ENCODE measurements around the gene TRIM52.
"Not testable (repeated sequence)": the region's sequence is repeated elsewhere in the genome, so short reads cannot be mapped to it uniquely, and the experiment has no call there.

Gene TRIM52

DNA sequence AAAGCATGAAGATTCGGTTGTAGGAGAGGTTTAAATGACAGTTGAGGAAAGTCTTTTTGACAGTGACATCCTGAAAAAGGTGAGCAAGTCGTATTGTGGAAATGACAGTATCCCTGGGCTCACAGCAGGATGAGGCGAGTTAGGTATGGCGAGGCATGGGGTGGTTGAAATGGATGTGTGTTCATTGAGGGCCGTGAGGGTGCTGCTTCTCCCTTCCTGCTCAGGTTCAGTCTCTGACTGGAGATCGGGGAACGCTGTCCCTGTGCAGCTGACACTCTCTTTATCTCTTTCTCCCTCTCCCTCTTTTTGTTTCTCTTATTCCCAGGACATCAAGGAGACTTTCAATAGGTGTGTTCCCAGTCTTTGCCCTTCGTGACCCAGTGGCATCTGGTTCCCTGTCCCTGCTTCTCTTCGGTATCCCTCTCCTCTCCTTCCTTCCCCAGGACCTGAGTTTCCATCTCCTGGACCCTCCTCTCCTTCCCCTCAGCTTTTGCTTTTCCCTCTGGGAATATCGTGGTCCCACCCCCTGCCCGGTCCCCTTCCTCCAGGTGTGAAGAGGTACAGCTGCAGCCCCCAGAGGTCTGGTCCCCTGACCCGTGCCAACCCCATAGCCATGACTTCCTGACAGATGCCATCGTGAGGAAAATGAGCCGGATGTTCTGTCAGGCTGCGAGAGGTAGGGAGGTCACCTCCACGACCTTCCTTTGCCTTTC lies 27.7 kb downstream of the TRIM52 start:
- DNase-seq = no peak

DNA sequence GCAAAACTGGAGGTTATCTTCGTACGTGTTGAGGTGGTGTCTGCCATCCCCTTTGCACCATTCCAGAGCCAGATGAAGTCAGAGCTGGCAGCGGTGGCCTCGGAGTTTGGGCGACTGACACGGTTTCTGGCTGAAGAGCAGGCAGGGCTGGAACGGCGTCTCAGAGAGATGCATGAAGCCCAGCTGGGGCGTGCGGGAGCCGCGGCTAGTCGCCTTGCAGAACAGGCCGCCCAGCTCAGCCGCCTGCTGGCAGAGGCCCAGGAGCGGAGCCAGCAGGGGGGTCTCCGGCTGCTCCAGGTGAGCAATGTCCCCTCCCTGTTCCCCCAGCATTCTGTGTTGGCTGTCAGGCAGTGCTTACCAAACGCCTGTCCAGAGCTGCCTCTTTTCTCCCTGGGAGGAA lies 28.4 kb downstream of the TRIM52 start:
- no peak for DNase-seq

DNA sequence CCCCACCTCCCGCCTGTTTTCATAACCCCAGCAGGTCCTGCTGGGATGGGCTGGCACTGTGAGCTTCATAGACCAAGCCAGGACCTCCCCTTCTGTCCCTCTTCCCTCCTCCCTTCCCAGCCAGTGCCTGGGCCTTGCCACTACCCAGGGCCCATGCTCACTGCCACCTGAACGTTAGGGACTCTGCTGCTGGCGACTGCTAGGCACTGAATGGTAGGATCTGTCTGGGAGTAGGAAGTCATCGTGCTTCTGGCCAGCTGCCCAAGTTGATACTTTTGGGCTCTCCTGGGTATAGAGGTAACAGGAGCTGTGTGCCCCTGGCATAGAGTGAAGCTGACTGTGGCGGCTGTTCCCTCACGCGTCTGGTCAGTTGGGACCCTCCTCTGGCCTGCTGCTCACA lies 29.5 kb downstream of the TRIM52 start:
- DNase-seq = no peak

DNA sequence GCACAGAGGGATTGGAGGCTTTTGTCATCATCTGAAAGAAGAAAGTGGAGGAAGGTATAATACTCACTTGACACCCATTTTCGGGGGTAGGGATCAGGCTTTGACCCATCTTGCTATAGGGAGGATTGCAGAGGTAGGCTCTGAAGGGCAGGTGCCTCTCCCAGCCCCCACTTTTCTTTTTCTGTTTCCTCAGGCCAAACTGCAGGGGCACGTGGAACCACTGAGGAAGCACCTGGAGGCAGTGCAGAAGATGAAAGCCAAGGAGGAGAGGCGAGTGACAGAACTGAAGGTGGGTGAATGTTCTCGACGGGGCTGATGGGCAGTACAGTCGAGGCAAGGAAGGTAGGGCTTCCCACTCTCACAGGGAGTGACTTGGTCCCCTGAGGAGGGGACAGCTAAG lies 30.4 kb downstream of the TRIM52 start:
- no peak for DNase-seq

DNA sequence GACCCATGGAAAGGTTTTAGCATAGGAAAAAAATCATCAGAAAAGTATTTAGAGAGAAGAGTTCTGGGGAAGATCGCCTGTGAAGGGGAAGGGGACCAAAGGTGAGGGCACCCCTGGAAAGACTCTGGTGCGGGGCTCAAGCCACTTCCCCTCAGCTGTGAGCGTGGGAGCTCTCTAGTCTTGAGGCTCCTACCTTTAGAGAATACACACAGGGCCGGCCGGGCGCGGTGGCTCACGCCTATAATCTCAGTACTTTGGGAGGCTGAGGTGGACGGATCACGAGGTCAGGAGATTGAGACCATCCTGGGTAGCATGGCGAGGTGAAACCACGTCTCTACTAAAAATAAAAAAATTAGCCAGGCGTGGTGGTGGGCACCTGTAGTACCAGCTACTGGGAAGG lies 30.9 kb downstream of the TRIM52 start:
- no peak for DNase-seq

DNA sequence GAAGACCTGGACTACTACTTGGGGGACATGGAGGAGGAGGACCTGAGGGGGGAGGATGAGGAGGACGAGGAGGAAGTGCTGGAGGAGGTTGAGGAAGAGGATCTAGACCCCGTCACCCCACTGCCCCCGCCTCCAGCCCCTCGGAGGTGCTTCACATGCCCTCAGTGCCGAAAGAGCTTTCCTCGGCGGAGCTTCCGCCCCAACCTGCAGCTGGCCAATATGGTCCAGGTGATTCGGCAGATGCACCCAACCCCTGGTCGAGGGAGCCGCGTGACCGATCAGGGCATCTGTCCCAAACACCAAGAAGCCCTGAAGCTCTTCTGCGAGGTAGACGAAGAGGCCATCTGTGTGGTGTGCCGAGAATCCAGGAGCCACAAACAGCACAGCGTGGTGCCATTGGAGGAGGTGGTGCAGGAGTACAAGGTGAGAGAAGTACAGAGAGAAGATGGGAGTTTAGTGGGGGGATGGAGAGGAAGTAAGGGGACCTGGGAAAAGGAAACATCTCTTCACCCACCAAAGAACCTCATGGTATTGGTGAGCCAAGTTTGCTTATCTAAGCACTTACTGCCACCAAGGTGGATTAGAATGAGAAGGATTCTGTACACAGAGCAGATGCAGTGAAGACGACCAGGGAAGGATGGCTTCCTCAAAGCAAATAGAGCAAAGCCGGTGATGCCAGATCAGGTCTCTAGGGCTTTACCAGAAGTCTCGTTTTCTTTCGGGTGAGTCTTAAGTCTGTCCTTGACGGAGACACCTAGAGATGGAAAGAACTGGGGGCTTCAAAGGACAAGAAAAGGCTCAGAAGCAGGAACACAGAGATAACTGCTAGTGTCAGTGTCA lies 36.3 kb downstream of the TRIM52 start:
- no peak for DNase-seq

DNA sequence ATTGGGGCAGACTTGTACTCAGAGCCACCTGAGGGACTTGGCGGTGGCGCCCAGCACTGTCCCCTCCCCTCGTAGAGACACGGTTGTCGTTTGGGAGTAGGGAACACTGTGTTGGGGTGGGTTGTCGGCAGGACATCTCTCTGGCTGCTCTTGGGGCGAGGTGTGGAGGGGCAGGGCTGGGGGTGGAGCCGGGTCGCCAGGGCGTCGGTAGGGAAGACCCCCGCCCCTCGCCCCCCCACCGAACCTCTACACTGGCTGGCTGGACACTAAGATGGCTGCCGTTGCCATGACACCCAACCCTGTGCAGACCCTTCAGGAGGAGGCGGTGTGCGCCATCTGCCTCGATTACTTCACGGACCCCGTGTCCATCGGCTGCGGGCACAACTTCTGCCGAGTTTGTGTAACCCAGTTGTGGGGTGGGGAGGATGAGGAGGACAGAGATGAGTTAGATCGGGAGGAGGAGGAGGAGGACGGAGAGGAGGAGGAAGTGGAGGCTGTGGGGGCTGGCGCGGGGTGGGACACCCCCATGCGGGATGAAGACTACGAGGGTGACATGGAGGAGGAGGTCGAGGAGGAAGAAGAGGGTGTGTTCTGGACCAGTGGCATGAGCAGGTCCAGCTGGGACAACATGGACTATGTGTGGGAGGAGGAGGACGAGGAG lies 37.1 kb downstream of the TRIM52 start:
- no peak for DNase-seq

DNA sequence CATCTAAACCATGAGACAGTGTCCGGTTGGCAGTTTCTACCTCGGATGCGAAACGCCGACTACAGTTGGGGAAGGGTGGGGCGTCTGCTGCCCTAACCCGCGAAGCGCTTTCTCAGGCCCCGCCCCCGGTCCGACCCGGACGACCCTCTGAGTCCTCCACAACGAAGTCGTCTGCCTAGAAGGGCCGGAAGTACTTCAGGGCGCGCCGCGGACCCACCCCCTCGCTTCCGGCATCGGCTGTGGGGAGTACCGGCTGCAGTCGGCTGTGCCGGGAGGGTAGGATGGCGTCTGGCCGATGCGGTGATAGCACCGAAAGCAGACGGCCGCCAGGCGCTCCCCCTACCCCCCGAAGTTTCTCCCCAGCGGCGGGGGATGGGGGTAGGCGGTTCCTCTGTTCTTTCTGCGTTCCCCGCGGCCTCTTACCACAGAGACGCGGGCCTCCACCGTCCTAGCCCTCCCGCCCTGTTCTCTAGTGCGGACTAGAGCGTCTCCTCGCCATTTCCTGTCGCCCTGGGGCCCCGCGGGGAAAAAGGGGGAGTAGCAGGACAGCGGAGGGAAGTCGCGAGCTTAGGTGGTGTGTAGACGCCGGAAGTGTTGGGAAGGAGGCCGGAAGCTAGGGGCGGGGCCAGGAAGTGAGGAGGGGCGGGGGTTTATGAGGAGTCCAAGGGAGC lies 37.8 kb downstream of the TRIM52 start, which contains the start of gene TRIM41:
TRIM41 (plus strand) TSS at position 224 of the 671 bp plus-strand sequence. CDS start 719 bp downstream, outside the sequence.
- DNase-seq = no peak

DNA sequence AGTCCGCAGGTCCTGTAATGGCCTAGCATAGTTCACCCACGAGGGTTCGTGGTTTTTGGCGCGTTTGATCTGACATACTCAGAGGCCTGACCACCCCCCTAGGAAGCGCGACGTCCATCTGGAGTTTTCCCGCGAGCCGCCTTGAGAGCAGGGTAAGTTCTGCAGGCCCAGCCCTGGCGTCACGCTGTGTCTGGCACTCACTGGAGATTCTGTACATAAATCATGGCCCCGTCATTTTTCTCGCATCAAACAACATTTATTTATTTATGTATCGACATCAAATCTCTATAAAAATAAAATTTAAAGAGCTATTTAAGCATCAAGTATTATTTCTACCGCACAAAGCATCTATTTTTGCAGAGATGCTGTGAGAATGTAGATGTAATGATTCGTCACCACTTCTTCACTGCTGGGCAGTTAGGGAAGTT lies 38.3 kb downstream of the TRIM52 start:
- DNase-seq = no peak

DNA sequence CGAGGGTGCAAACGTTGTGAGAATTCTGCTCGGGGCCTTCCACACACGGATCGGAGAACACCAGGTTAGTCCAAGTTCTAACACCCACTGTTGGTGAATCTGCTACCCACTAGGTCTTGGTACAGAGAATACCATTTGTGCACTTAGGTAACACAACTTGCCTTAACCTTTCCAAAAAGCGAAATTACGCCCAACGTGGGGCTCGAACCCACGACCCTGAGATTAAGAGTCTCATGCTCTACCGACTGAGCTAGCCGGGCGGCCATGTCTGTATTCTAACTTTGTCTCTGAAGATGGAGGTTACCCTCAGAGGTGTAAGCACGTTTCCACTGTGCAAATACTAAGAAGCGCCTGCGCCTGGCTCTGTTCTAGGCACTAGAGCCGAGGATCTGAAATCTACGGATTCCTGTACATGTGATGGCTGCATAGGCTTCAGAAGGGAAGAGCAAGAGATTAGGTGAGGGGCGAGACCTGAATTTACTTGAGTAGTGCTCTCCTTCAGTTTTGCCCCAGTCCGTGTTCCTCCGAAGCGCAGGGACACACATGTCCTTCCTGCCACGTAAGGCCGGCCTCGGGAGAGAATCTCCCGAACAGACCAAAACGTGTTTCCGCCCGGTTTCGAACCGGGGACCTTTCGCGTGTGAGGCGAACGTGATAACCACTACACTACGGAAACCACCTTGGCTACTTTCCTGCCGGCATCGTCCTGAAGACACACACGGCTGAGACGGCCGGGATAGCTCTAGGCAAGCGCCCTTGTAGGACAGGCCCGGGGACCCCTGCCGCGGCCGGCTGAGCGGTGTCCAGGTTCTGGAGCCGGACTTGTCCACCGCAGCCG lies 38.9 kb downstream of the TRIM52 start:
- DNase-seq = no peak

DNA sequence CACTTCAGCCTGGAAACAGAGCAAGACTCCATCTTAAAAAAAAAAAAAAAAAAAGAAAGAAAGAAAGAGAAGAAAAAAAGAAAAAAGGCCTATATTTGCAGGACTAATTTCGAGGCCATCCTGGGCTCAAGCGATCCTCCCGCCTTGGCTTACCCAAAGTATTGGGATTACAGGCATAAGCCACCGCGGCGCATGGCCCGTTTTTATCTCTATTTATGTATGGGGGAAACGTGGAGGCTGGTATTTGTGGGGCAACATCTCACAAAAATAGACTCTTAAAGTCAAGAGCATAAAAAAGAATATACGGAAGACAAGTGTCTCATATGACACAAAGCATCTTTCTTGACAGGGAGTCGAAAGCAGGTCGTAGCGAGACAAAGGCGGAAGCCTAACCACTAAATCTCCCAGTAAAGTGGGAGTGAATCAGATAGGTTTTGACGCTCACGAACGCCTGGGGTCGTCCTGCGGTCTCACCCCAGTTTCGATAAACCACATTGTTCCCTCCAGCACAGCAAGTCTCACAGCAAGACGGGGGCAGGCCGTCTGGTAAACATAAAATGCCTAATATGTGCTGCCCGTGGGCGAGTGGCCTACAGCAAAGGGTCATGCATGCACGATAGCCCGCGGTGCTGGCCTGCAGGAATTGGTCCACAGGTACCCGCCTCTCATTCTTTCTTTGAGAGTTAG lies 39.7 kb downstream of the TRIM52 start:
- DNase-seq = no peak

DNA sequence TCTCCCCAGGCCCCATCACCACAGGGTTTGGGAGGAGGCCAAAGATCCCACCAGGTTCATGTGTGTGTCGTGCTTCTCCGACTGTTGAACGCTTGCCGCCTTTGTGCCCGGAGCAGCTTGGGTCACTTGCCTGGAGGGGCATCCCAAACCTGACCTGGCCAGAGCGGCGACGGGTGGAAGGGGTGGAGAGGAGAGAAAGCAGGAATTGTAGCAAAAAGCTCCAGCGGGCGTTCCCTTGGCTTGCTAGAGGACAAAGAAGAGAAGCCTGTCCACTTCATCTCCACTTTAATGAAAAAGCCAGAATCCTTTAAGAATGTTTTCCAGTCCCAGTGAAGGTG lies 40.8 kb downstream of the TRIM52 start:
- DNase-seq = no peak

DNA sequence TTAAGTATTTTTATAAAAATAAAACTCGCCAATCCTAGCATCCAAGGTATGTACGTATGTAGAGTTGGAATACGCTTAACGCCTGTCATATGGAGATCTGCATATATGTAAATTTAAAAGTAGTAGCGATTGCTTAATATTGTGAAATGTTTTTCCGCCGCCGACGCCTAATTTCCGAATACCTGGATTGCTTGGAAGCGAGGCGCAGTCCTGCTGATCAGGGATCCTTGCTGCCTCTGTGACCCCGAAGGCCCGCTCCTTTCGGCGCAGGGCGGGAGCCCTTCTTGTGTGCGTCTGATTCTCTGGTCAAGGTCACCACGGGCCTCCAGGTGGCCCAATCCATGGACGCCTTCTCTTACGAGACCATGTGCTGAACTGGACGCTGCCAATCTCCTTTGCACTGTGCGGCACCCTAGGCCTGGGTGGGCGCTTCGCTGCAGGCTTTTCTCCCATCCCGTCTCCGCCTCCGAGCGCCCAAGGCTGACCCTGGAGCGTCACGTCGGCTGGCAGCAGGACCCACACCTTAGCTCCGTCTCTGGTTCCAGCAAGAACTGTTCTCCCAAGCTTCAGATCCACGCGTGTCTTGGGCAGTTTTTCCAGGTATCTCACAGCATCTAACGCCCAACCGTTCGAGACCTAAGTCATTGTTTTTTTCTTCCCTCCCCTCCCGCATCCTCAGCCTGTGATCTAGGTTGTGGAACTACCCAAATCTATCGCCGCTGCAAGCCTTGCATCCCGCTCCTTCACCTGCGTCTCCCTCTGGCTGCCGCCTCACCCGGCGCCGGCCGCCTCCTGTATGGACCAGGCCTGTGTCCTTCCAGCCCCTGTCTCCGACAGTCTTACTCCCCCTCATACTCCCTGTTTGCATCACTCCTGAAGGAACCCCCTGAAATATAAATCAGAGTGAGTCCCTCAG lies 41.4 kb downstream of the TRIM52 start:
- DNase-seq = no peak

DNA sequence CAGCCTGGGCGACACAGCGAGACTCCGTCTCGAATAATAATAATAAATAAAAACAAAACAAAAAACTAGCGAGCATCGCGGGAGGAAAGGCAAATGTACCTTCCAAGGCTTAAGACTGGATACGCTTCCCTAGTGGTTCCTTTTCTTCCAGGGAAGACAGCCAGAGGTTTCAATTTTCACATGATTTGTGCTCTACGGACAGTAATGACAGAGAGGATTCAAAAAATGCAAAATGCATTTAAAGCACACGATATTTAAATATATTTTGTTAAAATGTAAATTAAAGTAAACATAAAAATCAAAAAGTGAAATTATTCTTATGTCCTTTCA lies 42.2 kb downstream of the TRIM52 start:
- no peak for DNase-seq

DNA sequence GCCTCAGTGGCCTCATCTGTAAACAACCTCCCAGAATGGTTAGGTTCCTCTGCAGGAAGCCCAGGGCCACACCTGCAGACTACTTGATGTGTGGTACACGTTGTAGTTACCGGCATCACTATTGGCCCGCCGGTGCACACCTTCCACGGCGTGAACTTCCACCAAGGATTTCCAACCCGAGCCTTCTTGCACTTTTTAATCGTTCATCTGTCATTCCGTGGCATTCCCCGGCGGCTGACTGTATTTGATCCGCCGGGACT lies 43.2 kb downstream of the TRIM52 start:
- DNase-seq = no peak

DNA sequence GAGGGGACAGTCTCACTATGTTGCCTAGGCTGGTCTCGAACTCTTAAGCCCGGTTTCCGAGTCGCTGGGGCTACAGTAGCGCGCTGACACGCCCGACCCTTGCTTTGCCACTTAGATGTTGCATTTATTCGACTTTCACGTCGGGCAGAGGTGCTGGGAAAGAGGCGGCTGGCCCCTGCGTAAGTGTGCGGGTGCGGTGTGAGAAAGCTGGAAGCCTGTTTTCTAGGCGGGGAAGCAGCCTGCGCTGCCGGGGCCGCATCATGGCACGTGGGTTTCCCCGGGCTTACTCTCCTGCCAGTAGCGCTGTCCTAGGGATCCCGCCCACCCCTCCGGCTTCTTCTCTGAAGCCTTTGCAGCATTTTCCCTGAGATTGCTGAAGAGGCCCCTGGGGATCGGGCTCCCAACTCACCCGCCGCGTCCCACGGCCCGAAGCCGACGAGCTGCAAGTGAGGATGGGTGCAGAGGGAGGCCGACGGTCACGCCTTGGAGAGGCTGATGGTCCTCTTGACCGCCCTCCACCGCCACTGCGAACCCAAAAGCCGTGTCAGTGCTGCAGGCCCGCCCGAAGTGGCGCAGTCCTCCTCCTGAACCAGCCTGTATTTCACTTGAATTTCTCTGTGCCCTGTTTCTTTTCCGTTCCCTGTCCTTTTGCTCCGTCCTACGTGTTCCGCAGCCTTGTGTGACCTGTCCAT lies 43.7 kb downstream of the TRIM52 start:
- DNase-seq = no peak

DNA sequence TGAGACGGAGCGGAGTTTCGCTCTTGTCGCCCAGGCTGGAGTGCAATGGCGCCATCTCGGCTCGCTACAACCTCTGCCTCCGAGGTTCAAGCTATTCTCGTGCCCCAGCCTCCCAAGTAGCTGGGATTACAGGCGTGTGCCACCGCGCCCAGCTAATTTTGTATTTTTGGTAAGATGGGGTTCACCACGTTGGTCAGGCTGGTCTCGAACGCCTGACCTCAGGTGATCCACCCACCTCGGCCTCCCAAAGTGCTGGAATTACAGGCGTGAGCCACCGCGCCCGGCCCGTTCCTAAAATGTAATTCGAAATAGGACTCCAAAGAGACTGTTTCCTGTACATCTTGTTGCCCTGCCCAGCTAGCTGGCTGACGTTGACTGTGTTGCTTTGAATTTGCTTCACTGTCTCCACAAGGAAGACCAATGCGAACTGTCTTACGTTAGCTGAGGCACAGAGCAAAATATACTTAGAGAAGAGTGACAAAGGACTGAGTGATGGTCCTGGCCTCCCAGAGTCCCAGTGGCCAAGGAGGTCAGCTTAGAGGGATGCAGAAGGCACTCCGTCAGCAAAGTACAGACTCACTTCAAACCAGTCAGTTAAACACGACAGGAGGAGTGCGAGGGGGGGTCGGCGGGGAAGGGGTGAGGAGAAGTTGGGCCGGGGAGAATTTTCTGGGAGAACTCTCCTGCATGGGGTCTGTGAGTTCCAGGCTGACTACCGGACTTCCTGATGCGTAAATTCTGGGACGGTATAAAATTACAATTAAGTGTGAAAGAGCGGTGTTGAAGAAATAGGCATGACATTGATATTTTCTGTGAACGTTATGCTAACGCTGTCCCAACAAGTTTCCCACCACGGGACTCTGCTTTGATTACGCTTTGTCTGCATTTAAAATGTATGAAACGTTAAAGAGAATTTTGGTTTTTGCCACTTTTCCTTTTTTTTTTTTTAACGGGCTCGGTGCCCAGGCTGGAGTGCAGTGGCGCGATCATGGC lies 44.6 kb downstream of the TRIM52 start:
- no peak for DNase-seq

DNA sequence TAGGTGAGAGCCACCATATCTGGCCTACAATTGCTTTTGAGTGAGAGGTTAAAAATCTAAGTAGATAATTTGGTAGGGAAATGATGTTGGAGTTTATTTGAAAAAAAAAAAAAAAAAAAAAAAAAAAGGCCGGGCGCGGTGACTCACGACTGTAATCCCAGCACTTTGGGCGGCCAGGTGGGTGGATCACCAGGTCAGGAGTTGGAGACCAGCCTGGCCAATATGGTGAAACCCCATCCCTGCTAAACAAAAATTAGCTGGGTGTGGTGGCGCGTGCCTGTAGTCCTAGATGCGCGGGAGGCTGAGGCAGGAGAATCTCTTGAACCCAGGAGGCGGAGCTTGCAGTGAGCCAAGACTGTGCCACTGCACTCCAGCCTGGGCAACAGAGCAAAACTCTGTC lies 46.7 kb downstream of the TRIM52 start:
- DNase-seq = not testable (repeated sequence)

DNA sequence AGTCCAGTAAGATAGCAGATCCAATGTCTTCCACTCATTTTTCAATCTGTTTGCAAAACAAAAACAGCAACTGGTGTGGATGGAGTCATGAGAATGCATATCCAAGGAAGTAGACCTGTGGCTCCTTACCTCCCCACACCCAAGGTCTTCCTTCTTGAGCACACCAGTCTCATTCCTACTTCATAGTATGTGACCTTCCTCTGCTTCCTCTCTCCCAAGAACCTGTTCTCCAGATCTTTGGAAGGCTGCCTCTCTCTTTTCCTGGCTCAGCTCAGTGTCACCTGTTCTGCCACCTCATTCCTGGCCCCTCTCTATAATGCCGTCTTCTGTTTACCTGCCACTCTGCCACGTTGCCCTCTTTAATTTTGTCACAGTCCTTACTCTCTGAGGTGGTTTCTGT lies 48.0 kb downstream of the TRIM52 start:
- no peak for DNase-seq
